HCT116 (cell line): ENCODE results near the gene IGSF9B. TPM values are rescaled to one million over a fixed set of nuclear protein-coding genes. Genes with fewer than 3 reads are reported as not detected.

Experiments
- ATAC-seq: fragments of 200-7000 bp; cut with Tn5 transposase; 2 replicates; pipeline ENCODE4 v1.9.1; 2020; ENCODE audit warnings: mild to moderate bottlenecking, moderate library complexity
- BruUV-seq: library from RNA; stranded (reverse); fragments of 400-500 nt; replicated peaks from 2 replicates; lab custom pipeline; 2021; lab: Mats Ljungman, UMichigan
- CTCF ChIA-PET: fragments of 300-600 bp; sonication (Branson Sonifier 250); formaldehyde crosslinking; loops from one replicate; lab custom pipeline; 2021; ENCODE audit warnings: antibody characterized with exemption; lab: Charles Lee
- POLR2A ChIA-PET: fragments of 300-600, 350-600 bp; sonication (Branson Sonifier 250); formaldehyde crosslinking; loops from one replicate; lab custom pipeline; 2021; ENCODE audit warnings: antibody characterized with exemption; lab: Charles Lee
- RAD21 ChIA-PET, 2 experiments: fragments of 300-600 bp; sonication (Branson Sonifier 250); formaldehyde crosslinking; loops; one replicate each; lab custom pipeline; 2023; ENCODE audit warnings: low total read pairs in 2 of 2; ENCODE audit not compliant: uncharacterized antibody in 2 of 2, unreplicated experiment in 2 of 2, low non-redundant PET in 1 of 2; lab: Charles Lee
- DNase-seq: peaks from one replicate; pipeline ENCODE4 v3.0.0-alpha.2; 2010; ENCODE audit warnings: low read depth, low spot score
- H2AFZ ChIP-seq: fragments of 200-600 bp; shearing (Covaris generic), sonication (generic); 2 replicates; pipeline ENCODE4 v1.6.1; 2017; ENCODE audit warnings: low read depth, mixed run types, mixed read lengths, antibody characterized with exemption, low read length; ENCODE audit not compliant: poor library complexity, severe bottlenecking
- H3K27ac ChIP-seq: 2 replicates; pipeline ENCODE4 v1.5.1; 2012; ENCODE audit warnings: low read depth, low read length
- H3K27me3 ChIP-seq: fragments of 200-600 bp; sonication (generic); 2 replicates; pipeline ENCODE4 v1.6.1; 2016; ENCODE audit warnings: mixed run types, low read length, mixed read lengths; ENCODE audit not compliant: insufficient read depth
- H3K36me3 ChIP-seq, 2 experiments: fragments of 200-500 bp in 1 of 2; fragments of 200-600 bp in 1 of 2; sonication (Bioruptor generic) in 1 of 2; sonication (generic) in 1 of 2; 2 replicates each; pipeline versions ENCODE4 v1.5.1 to v1.6.1; 2014 to 2016; ENCODE audit warnings: low read length in 2 of 2, inconsistent platforms in 1 of 2, mixed read lengths in 1 of 2, mixed run types in 1 of 2; ENCODE audit not compliant: insufficient read depth in 2 of 2, control insufficient read depth in 1 of 2
- H3K4me1 ChIP-seq, 2 experiments: fragments of 200-600 bp in 1 of 2; sonication (generic) in 1 of 2; 2 replicates each; pipeline versions ENCODE4 v1.5.1 to v1.6.1; 2012 to 2017; ENCODE audit warnings: low read length in 2 of 2, inconsistent platforms in 1 of 2, mild to moderate bottlenecking in 1 of 2, mixed read lengths in 1 of 2, mixed run types in 1 of 2, moderate library complexity in 1 of 2; ENCODE audit not compliant: insufficient read depth in 2 of 2, control insufficient read depth in 1 of 2
- H3K4me2 ChIP-seq: fragments of 200-600 bp; sonication (generic); 2 replicates; pipeline ENCODE4 v1.6.1; 2017; ENCODE audit warnings: mixed run types, low read length, mixed read lengths
- H3K4me3 ChIP-seq, 2 experiments: fragments of 200-600 bp in 1 of 2; sonication (generic) in 1 of 2; replicated peaks in 1 of 2; 2 replicates each; pipeline ENCODE4 v1.5.1; 2011 to 2016; ENCODE audit warnings: low read length in 2 of 2, control low read depth in 1 of 2, low read depth in 1 of 2, mild to moderate bottlenecking in 1 of 2, mixed read lengths in 1 of 2, mixed run types in 1 of 2
- H3K79me2 ChIP-seq: fragments of 200-600 bp; sonication (generic); 2 replicates; pipeline ENCODE4 v1.6.1; 2017; ENCODE audit warnings: mild to moderate bottlenecking, mixed run types, low read length, moderate library complexity, mixed read lengths; ENCODE audit not compliant: insufficient read depth
- H3K9ac ChIP-seq: fragments of 200-600 bp; sonication (generic); 2 replicates; pipeline ENCODE4 v1.6.1; 2016; ENCODE audit warnings: low read length, mixed read lengths
- H3K9me2 ChIP-seq: fragments of 200-600 bp; sonication (generic), shearing (Covaris generic); 2 replicates; pipeline ENCODE4 v1.6.1; 2017; ENCODE audit warnings: mixed run types, mild to moderate bottlenecking, moderate library complexity; ENCODE audit not compliant: insufficient read depth
- H3K9me3 ChIP-seq, 2 experiments: fragments of 200-500 bp in 1 of 2; fragments of 200-600 bp in 1 of 2; sonication (Bioruptor generic) in 1 of 2; sonication (generic) in 1 of 2; 2 replicates each; pipeline ENCODE4 v1.6.1; 2014 to 2017; ENCODE audit warnings: low read length in 2 of 2, mixed read lengths in 2 of 2, inconsistent platforms in 1 of 2, low read depth in 1 of 2, mild to moderate bottlenecking in 1 of 2, mixed run types in 1 of 2, moderate library complexity in 1 of 2; ENCODE audit not compliant: control insufficient read depth in 1 of 2, insufficient read depth in 1 of 2
- H4K20me1 ChIP-seq: fragments of 200-600 bp; sonication (generic), shearing (Covaris generic); 2 replicates; pipeline ENCODE4 v1.6.1; 2017; ENCODE audit warnings: mixed run types, mild to moderate bottlenecking, moderate library complexity; ENCODE audit not compliant: insufficient read depth
- ATF3 ChIP-seq: IDR thresholded peaks from 2 replicates; pipeline ENCODE4 v1.6.1; 2012
- CEBPB ChIP-seq: IDR thresholded peaks from 2 replicates; pipeline ENCODE4 v1.6.1; 2012; ENCODE audit warnings: low read depth
- EGR1 ChIP-seq: IDR thresholded peaks from 2 replicates; pipeline ENCODE4 v1.6.1; 2012; ENCODE audit warnings: low read depth
- FOSL1 ChIP-seq: IDR thresholded peaks from 2 replicates; pipeline ENCODE4 v1.6.1; 2012; ENCODE audit warnings: low read depth
- MAX ChIP-seq: IDR thresholded peaks from 2 replicates; pipeline ENCODE4 v1.6.1; 2012
- POLR2AphosphoS5 ChIP-seq: IDR thresholded peaks from 2 replicates; pipeline ENCODE4 v1.6.1; 2011; ENCODE audit warnings: mild to moderate bottlenecking, low read depth, low read length, moderate library complexity
- REST ChIP-seq: IDR thresholded peaks from 2 replicates; pipeline ENCODE4 v1.6.1; 2012; ENCODE audit warnings: low read depth
- YY1 ChIP-seq: IDR thresholded peaks from 2 replicates; pipeline ENCODE4 v1.6.1; 2011; ENCODE audit warnings: low read length, low read depth, moderate library complexity, mild to moderate bottlenecking; ENCODE audit not compliant: insufficient replicate concordance; ENCODE audit errors: extremely low read depth
- ZNF274 ChIP-seq: fragments of 200-500 bp; sonication (Bioruptor generic); IDR thresholded peaks from 2 replicates; pipeline ENCODE4 v1.6.1; 2014; ENCODE audit warnings: mild to moderate bottlenecking, low read depth, low read length, inconsistent platforms
- intact Hi-C: fragments of 100-400 bp; cut with micrococcal nuclease; formaldehyde crosslinking; loops from 2 replicates; pipeline ENCODE4 v1.10.0; 2022
- total RNA-seq: library from RNA; stranded (reverse); gene quantifications from one replicate; pipeline ENCODE4 v1.2.1, GENCODE V29; 2021; ENCODE audit not compliant: unreplicated experiment
- TF ChIP-seq, protein P1 (sequence below), 3 experiments: fragments of 200-600 bp in 1 of 3; sonication (generic) in 1 of 3; IDR thresholded peaks in 2 of 3; conservative IDR thresholded peaks in 1 of 3; 2 replicates each; pipeline ENCODE4 v1.5.1; 2012 to 2017; ENCODE audit warnings: low read depth in 2 of 3, low read length in 2 of 3, antibody characterized with exemption in 1 of 3, borderline replicate concordance in 1 of 3, control low read depth in 1 of 3, mild to moderate bottlenecking in 1 of 3, mixed read lengths in 1 of 3, mixed run types in 1 of 3, moderate library complexity in 1 of 3; ENCODE audit not compliant: insufficient read depth in 1 of 3

Gene IGSF9B
- total RNA-seq, 1 experiment from 2014 or later: 12.4 TPM

- ChIA-PET CTCF (no interaction called here), POLR2A (no interaction called here), RAD21 (no interaction called here)
- no peaks in the 10 kb centered on the region for H3K9me2 ChIP-seq
- no peaks in the 10 kb centered on the region for H3K9me3 ChIP-seq
- TF ChIP-seq YY1: no peak
- no peak for TF ChIP-seq FOSL1
- TF ChIP-seq EGR1: no peak
- no peak for TF ChIP-seq CEBPB
- no peak for TF ChIP-seq POLR2AphosphoS5
- TF ChIP-seq MAX: no peak
- TF ChIP-seq, protein P1, sequence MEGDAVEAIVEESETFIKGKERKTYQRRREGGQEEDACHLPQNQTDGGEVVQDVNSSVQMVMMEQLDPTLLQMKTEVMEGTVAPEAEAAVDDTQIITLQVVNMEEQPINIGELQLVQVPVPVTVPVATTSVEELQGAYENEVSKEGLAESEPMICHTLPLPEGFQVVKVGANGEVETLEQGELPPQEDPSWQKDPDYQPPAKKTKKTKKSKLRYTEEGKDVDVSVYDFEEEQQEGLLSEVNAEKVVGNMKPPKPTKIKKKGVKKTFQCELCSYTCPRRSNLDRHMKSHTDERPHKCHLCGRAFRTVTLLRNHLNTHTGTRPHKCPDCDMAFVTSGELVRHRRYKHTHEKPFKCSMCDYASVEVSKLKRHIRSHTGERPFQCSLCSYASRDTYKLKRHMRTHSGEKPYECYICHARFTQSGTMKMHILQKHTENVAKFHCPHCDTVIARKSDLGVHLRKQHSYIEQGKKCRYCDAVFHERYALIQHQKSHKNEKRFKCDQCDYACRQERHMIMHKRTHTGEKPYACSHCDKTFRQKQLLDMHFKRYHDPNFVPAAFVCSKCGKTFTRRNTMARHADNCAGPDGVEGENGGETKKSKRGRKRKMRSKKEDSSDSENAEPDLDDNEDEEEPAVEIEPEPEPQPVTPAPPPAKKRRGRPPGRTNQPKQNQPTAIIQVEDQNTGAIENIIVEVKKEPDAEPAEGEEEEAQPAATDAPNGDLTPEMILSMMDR (IDR thresholded peaks at IDR 0.05 in 2 of 3, conservative IDR thresholded peaks at IDR 0.05 in 1 of 3; ENCODE audit: borderline replicate concordance in 1 of 3, insufficient read depth in 1 of 3, low read depth in 2 of 3, low read length in 2 of 3): no peak
- TF ChIP-seq ATF3: no peak
- TF ChIP-seq ZNF274: no peak
- no peak for TF ChIP-seq REST
- no peaks in the 10 kb centered on the region for H4K20me1 ChIP-seq
- no peaks in the 10 kb centered on the region for H3K4me1 ChIP-seq
- H3K27me3 ChIP-seq: peaks cover 9% of the 10 kb centered on the region; the same call in 1 of the 2 replicates
- no peak overlapping the region for H3K9ac ChIP-seq
- no peaks in the 10 kb centered on the region for H3K36me3 ChIP-seq
- no peak overlapping the region for H2AFZ ChIP-seq
- no peaks in the 10 kb centered on the region for H3K79me2 ChIP-seq
- no peak overlapping the region for H3K4me3 ChIP-seq
- no TSS peak for BruUV-seq
- intact Hi-C loops: no loop called here
- no peak for ATAC-seq
- H3K4me2 ChIP-seq: no peak overlapping the region
- H3K27ac ChIP-seq: no peak overlapping the region
- DNase-seq: no peak
Measured at GRCh38 chr11:133988686-133989410, 32.1 kb upstream of the IGSF9B start.
